GM12878 (cell line): Measurements from ENCODE around the gene RAD18. TPM values are rescaled to one million over a fixed set of nuclear protein-coding genes. Genes with fewer than 3 reads are reported as not detected.
A peak's percentile ranks its signal among the peaks of the same experiment; 100 is the strongest.

Experiments used
- ATAC-seq: fragments of 200-7000 bp; cut with Tn5 transposase; 3 replicates; pipeline ENCODE4 v1.9.1; 2020; ENCODE audit warnings: mild to moderate bottlenecking, moderate library complexity
- BruUV-seq: library from RNA; stranded (reverse); fragments of 400-500 nt; replicated peaks from 2 replicates; lab custom pipeline; 2021; lab: Mats Ljungman, UMichigan
- CTCF ChIA-PET: fragments of 300-600 bp; sonication (Branson Sonifier 250); formaldehyde crosslinking; extraction: SDS; loops from one replicate; lab custom pipeline; 2021; ENCODE audit warnings: inconsistent platforms; lab: Yijun Ruan, JAX
- POLR2A ChIA-PET: fragments of 350-600 bp; formaldehyde crosslinking; extraction: SDS; loops from one replicate; lab custom pipeline; 2021; ENCODE audit warnings: inconsistent platforms; lab: Charles Lee
- RAD21 ChIA-PET: fragments of 300-600 bp; sonication (Branson Sonifier 250); formaldehyde crosslinking; loops from one replicate; lab custom pipeline; 2023; ENCODE audit warnings: antibody characterized with exemption; ENCODE audit not compliant: unreplicated experiment; lab: Charles Lee
- SMC1A ChIA-PET: fragments of 300-600 bp; sonication (Branson Sonifier 250); formaldehyde crosslinking; loops from one replicate; lab custom pipeline; 2023; ENCODE audit not compliant: unreplicated experiment, uncharacterized antibody; lab: Charles Lee
- DNase-seq: peaks from one replicate; pipeline ENCODE4 v3.0.0-alpha.2; 2011; ENCODE audit warnings: low read depth, low spot score
- FAIRE-seq: peaks from 3 replicates; lab custom pipeline; 2011; peaks lifted over from hg19 to GRCh38; lab: Jason Lieb, UNC
- H2AFZ ChIP-seq: 2 replicates; pipeline ENCODE4 v1.6.0; 2011; ENCODE audit warnings: low read depth, low read length, control low read depth; ENCODE audit not compliant: control insufficient read depth
- H3K27ac ChIP-seq: 2 replicates; pipeline ENCODE4 v1.5.1; 2011; ENCODE audit warnings: control low read depth; ENCODE audit not compliant: control insufficient read depth, insufficient read depth
- H3K27me3 ChIP-seq, 2 experiments: replicated peaks in 1 of 2; 2 replicates each; pipeline versions ENCODE4 v1.6.0 to v1.6.1; 2011; ENCODE audit warnings: low read length in 1 of 2; ENCODE audit not compliant: control insufficient read depth in 2 of 2, insufficient read depth in 2 of 2
- H3K36me3 ChIP-seq, 2 experiments: 2 replicates each; pipeline ENCODE4 v1.5.1; 2011; ENCODE audit warnings: low read length in 1 of 2; ENCODE audit not compliant: control insufficient read depth in 2 of 2, insufficient read depth in 2 of 2
- H3K4me1 ChIP-seq: 2 replicates; pipeline ENCODE4 v1.6.1; 2011; ENCODE audit warnings: mild to moderate bottlenecking, low read length, moderate library complexity, mixed read lengths; ENCODE audit not compliant: control insufficient read depth, insufficient read depth
- H3K4me2 ChIP-seq: 2 replicates; pipeline ENCODE4 v1.6.0; 2011; ENCODE audit warnings: control low read depth; ENCODE audit not compliant: control insufficient read depth, insufficient read depth
- H3K4me3 ChIP-seq: fragments of 200-600 bp; sonication (generic); 2 replicates; pipeline ENCODE4 v1.5.1; 2016
- H3K79me2 ChIP-seq: 2 replicates; pipeline ENCODE4 v1.6.0; 2011; ENCODE audit warnings: low read length; ENCODE audit not compliant: control insufficient read depth, insufficient read depth
- H3K9ac ChIP-seq: 2 replicates; pipeline ENCODE4 v1.8.0; 2011; ENCODE audit warnings: low read length, control low read depth, mixed read lengths; ENCODE audit not compliant: control insufficient read depth, insufficient read depth
- H3K9me3 ChIP-seq: replicated peaks from 3 replicates; pipeline ENCODE4 v1.5.1; 2011; ENCODE audit warnings: mild to moderate bottlenecking, low read length; ENCODE audit not compliant: control insufficient read depth, insufficient read depth
- H4K20me1 ChIP-seq: 2 replicates; pipeline ENCODE4 v1.6.0; 2011; ENCODE audit not compliant: control insufficient read depth, insufficient read depth
- GATAD2B ChIP-seq: fragments of 450-650 bp; conservative IDR thresholded peaks from 2 replicates; pipeline ENCODE4 v1.6.1; 2017; ENCODE audit warnings: low read depth, mild to moderate bottlenecking, moderate library complexity
- NFYB ChIP-seq: IDR thresholded peaks from 2 replicates; pipeline ENCODE4 v1.6.1; 2011; ENCODE audit warnings: low read depth, mild to moderate bottlenecking, low read length, improper control_type of control experiment, moderate library complexity; ENCODE audit not compliant: insufficient read depth
- WGBS: methylation state at CpG from one replicate; pipeline ENCODE4 v1.1.6; 2016; ENCODE audit warnings: low lambda C conversion rate; ENCODE audit not compliant: insufficient replicate concordance, insufficient coverage; ENCODE audit errors: missing lambda C conversion rate; 5-methylcytosine and 5-hydroxymethylcytosine counted together
- in situ Hi-C: fragments of 300-500 bp; cut with MboI; formaldehyde crosslinking; loops from 9 replicates; pipeline ENCODE4 v1.14.3; 2018; ENCODE audit warnings: mixed read lengths
- intact Hi-C: fragments of 100-400 bp; cut with micrococcal nuclease; formaldehyde crosslinking; loops from one replicate; pipeline ENCODE4 v1.14.2; 2022; ENCODE audit not compliant: unreplicated experiment
- polyA plus RNA-seq, 11 experiments: library from polyadenylated mRNA; depleted of rRNA in 4 of 11; unstranded in 6 of 11; stranded (reverse) in 5 of 11; fragments of >200 nt; fragmentation: Nextera tagmentation in 4 of 11; fragmentation: Illumina TruSeq in 1 of 11; extraction: Ambion mirVana in 4 of 11; extraction: Trizol in 1 of 11; gene quantifications; 1 replicate in 1 of 11; 2 replicates in 10 of 11; pipeline versions ENCODE4 v1.2.1 to v1.2.3, GENCODE V29; 2011 to 2016; ENCODE audit warnings: inconsistent platforms in 2 of 11, missing spikeins in 2 of 11, low read depth in 1 of 11
- total RNA-seq, 4 experiments: library from RNA; depleted of rRNA in 3 of 4; stranded (reverse); fragments of >200 nt in 3 of 4; fragmentation: Illumina TruSeq in 1 of 4; extraction: Trizol in 1 of 4; gene quantifications; 2 replicates each; pipeline versions ENCODE4 v1.2.1 to v1.2.3, GENCODE V29; 2013 to 2021
- TF ChIP-seq, protein P1 (sequence below): IDR thresholded peaks from 2 replicates; pipeline ENCODE4 v1.6.1; 2011; ENCODE audit warnings: borderline replicate concordance, low read depth, mild to moderate bottlenecking, moderate library complexity, mixed read lengths, low read length; ENCODE audit not compliant: insufficient read depth; ENCODE audit errors: extremely low read length

Gene RAD18
- total and polyA plus RNA-seq, 10 of the 15 experiments (the other 5 are each of a cell fraction or from before 2014, with no cell fraction given), result 8.7 to 38.6 (median 19.2) TPM

DNA sequence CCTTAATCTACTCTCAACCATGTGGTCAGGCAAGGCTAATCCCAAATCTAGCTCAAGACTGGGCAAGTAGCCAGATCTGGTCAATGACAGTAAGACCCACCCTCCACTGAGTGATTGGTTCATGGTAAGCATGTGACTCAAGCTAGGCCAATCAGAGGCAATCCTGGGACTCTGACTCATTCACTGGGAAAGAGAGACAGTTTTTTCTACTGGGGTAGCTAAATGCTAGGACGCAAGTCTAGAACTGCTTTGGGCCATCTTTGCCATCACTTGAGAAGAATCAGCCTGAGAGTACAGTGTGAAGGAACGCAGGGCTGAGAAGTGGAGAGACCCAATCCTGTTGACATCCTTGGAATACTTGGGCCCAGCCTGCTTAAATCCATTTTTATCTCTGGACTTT is 9.4 kb upstream of the RAD18 start:
- no peak for DNase-seq
- RAD21 ChIA-PET, result interaction anchor here (1.2 to 2.3 kb wide), 4 partner anchors 86 to 332 kb away, joined by 3 to 11 read pairs (median 4); no protein-coding TSS in a partner anchor
- no peak for TF ChIP-seq GATAD2B
- TF ChIP-seq, protein P1, sequence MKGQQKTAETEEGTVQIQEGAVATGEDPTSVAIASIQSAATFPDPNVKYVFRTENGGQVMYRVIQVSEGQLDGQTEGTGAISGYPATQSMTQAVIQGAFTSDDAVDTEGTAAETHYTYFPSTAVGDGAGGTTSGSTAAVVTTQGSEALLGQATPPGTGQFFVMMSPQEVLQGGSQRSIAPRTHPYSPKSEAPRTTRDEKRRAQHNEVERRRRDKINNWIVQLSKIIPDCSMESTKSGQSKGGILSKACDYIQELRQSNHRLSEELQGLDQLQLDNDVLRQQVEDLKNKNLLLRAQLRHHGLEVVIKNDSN, result peak; percentile 49
- TF ChIP-seq NFYB, result peak; percentile 91
- TF ChIP-seq, all 136 proteins: peak for 2
- no peaks in the 10 kb centered on the region for H4K20me1 ChIP-seq
- POLR2A ChIA-PET, result no interaction called here
- no peak for FAIRE-seq
- in situ Hi-C loops, result loop anchor here (5.0 kb wide), 2 partner anchors 95 to 330 kb away; no protein-coding TSS in a partner anchor
- no peak overlapping the region for H3K27ac ChIP-seq
- H3K79me2 ChIP-seq, result no peaks in the 10 kb centered on the region
- intact Hi-C loops, result loop anchor here (10.0 kb wide), 1 partner anchor 532 kb away; no protein-coding TSS in a partner anchor
- 83% methylated on average over 2 of the region's 2 CpGs for WGBS
- peak; percentile 78 for ATAC-seq
- no peak overlapping the region for H2AFZ ChIP-seq
- H3K9me3 ChIP-seq, result no peaks in the 10 kb centered on the region
- SMC1A ChIA-PET, result interaction anchor here (1.3 to 3.6 kb wide), 4 partner anchors 13 to 391 kb away, joined by 3 to 25 read pairs (median 4); no protein-coding TSS in a partner anchor
- CTCF ChIA-PET, result interaction anchor here (1.0 to 7.6 kb wide), 16 partner anchors 8 to 349 kb away, joined by 3 to 55 read pairs (median 4); partner anchors contain the start of gene OXTR
- no peaks in the 10 kb centered on the region for H3K36me3 ChIP-seq
- H3K4me3 ChIP-seq, result no peak overlapping the region
- H3K4me1 ChIP-seq, result no peaks in the 10 kb centered on the region
- H3K9ac ChIP-seq, result no peak overlapping the region
- no peaks in the 10 kb centered on the region; a peak in 1 of 4 replicates for H3K27me3 ChIP-seq
- H3K4me2 ChIP-seq, result no peak overlapping the region
- BruUV-seq, result no TSS peak
